Measurements from ENCODE around the gene ABCB1. TPM values are rescaled to one million over a fixed set of nuclear protein-coding genes. Genes with fewer than 3 reads are reported as not detected.

Gene ABCB1
- total and polyA plus RNA-seq, 2 of the 13 experiments (the other 11 are each of a cell fraction or from before 2014, with no cell fraction given) = 42.8 to 52.6 TPM

- TF ChIP-seq ZNF276 (CRISPR knock-in tag; IDR thresholded peaks at IDR 0.05; ENCODE audit: low read depth) (no peak), ZNF160 (CRISPR knock-in tag; IDR thresholded peaks at IDR 0.05) (no peak), SMARCE1 (IDR thresholded peaks at IDR 0.05; ENCODE audit: borderline replicate concordance) (no peak), NFIC (IDR thresholded peaks at IDR 0.05; ENCODE audit: low read length) (peak; percentile 83), ZNF503 (CRISPR knock-in tag; IDR thresholded peaks at IDR 0.05) (no peak), ZNF574 (CRISPR knock-in tag; IDR thresholded peaks at IDR 0.05) (peak; percentile 42; the same call in 1 of the 2 replicates), ZNF790 (CRISPR knock-in tag; IDR thresholded peaks at IDR 0.05; ENCODE audit: borderline replicate concordance) (no peak), ASH2L (IDR thresholded peaks at IDR 0.05; ENCODE audit: insufficient read length, low read depth, low read length) (peak; percentile 20), PREB (CRISPR knock-in tag; IDR thresholded peaks at IDR 0.05) (no peak), CC2D1A (CRISPR knock-in tag; IDR thresholded peaks at IDR 0.05) (no peak), ERF (CRISPR knock-in tag; IDR thresholded peaks at IDR 0.05) (peak; percentile 59; the same call in 1 of the 2 replicates), RORA (CRISPR knock-in tag; IDR thresholded peaks at IDR 0.05) (no peak), SPEN (CRISPR knock-in tag; IDR thresholded peaks at IDR 0.05; ENCODE audit: low read depth) (no peak), ZNF570 (CRISPR knock-in tag; IDR thresholded peaks at IDR 0.05; ENCODE audit: borderline replicate concordance) (no peak), IRF1 (CRISPR knock-in tag; IDR thresholded peaks at IDR 0.05; ENCODE audit: low read depth) (no peak), ZFP36L2 (CRISPR knock-in tag; IDR thresholded peaks at IDR 0.05) (no peak), GABPA (IDR thresholded peaks at IDR 0.05; ENCODE audit: low read depth, low read length) (no peak), GABPA (CRISPR knock-in tag; IDR thresholded peaks at IDR 0.05; ENCODE audit: low read depth) (0 out of 2 replicates have a peak, but pooled peaks have one; percentile 21), TFE3 (CRISPR knock-in tag; IDR thresholded peaks at IDR 0.05) (peak; percentile 60; the same call in 1 of the 2 replicates), SP140L (CRISPR knock-in tag; IDR thresholded peaks at IDR 0.05; ENCODE audit: borderline replicate concordance) (no peak), ZNF75D (CRISPR knock-in tag; IDR thresholded peaks at IDR 0.05; ENCODE audit: borderline replicate concordance) (no peak)
These were observed 136.7 kb downstream of the ABCB1 start (continued) for GRCh38 chr7:87463982-87464381.
